Karpas-422 (cell line): Measurements from ENCODE around the gene PYROXD2. TPM values are rescaled to one million over a fixed set of nuclear protein-coding genes. Genes with fewer than 3 reads are reported as not detected.

ENCODE experiments used
- DNase-seq: peaks from one replicate; pipeline ENCODE4 v3.0.0-alpha.2; 2015
- H2AFZ ChIP-seq: fragments of 200-600 bp; sonication (generic); 2 replicates; pipeline ENCODE4 v1.6.1; 2014; ENCODE audit warnings: antibody characterized with exemption, low read length, mixed read lengths
- H3K27ac ChIP-seq: fragments of 200-600 bp; sonication (generic); 2 replicates; pipeline ENCODE4 v1.5.1; 2014; ENCODE audit warnings: mild to moderate bottlenecking, low read length, moderate library complexity
- H3K27me3 ChIP-seq: fragments of 200-600 bp; sonication (generic); 2 replicates; pipeline ENCODE4 v1.6.1; 2014; ENCODE audit warnings: low read length, mixed read lengths
- H3K36me3 ChIP-seq: fragments of 200-600 bp; sonication (generic); 2 replicates; pipeline ENCODE4 v1.6.1; 2014; ENCODE audit warnings: low read length, mixed read lengths; ENCODE audit not compliant: insufficient read depth
- H3K4me1 ChIP-seq: fragments of 200-600 bp; sonication (generic); 2 replicates; pipeline ENCODE4 v1.6.1; 2014; ENCODE audit warnings: mild to moderate bottlenecking, low read length, mixed read lengths
- H3K4me2 ChIP-seq: fragments of 200-600 bp; sonication (generic); 2 replicates; pipeline ENCODE4 v1.6.1; 2014; ENCODE audit warnings: low read length, low read depth, mild to moderate bottlenecking; ENCODE audit not compliant: poor library complexity, severe bottlenecking
- H3K4me3 ChIP-seq: fragments of 200-600 bp; sonication (generic); 2 replicates; pipeline ENCODE4 v1.5.1; 2014; ENCODE audit warnings: mild to moderate bottlenecking, antibody characterized with exemption, low read length, mixed read lengths
- H3K79me2 ChIP-seq: fragments of 200-600 bp; sonication (generic); 2 replicates; pipeline ENCODE4 v1.6.1; 2014; ENCODE audit warnings: mild to moderate bottlenecking, low read length, mixed read lengths
- H3K9ac ChIP-seq: fragments of 200-600 bp; sonication (generic); 2 replicates; pipeline ENCODE4 v1.6.0; 2014; ENCODE audit warnings: low read length
- H3K9me2 ChIP-seq: fragments of 200-600 bp; sonication (generic), shearing (Covaris generic); replicated peaks from 2 replicates; pipeline ENCODE4 v1.6.0; 2014; ENCODE audit warnings: mild to moderate bottlenecking, low read length, moderate library complexity; ENCODE audit not compliant: insufficient read depth
- H3K9me3 ChIP-seq: fragments of 300-700, 200-600 bp; sonication (generic); 2 replicates; pipeline ENCODE4 v1.6.1; 2014; ENCODE audit warnings: low read length, mixed read lengths
- H4K20me1 ChIP-seq: fragments of 200-600 bp; sonication (generic); 2 replicates; pipeline ENCODE4 v1.6.1; 2014; ENCODE audit warnings: mild to moderate bottlenecking, antibody characterized with exemption, low read length, low read depth; ENCODE audit not compliant: insufficient read depth
- total RNA-seq: library from RNA; depleted of rRNA; stranded (reverse); fragments of >200 nt; shearing (Covaris generic); gene quantifications from 2 replicates; pipeline ENCODE4 v1.2.3, GENCODE V29; 2014; ENCODE audit warnings: low replicate concordance

Gene PYROXD2
- total RNA-seq, 1 experiment from 2014 or later, result 1.2 TPM

- Histone ChIP-seq H3K4me3 (no peak overlapping the region), H3K27ac (no peak overlapping the region), H3K4me1 (peaks cover 7% of the 10 kb centered on the region), H2AFZ (no peak overlapping the region), H3K9me3 (no peaks in the 10 kb centered on the region), H3K79me2 (peaks cover 21% of the 10 kb centered on the region), H3K9ac (no peak overlapping the region), H3K36me3 (peaks cover 22% of the 10 kb centered on the region), H4K20me1 (no peaks in the 10 kb centered on the region), H3K27me3 (no peaks in the 10 kb centered on the region), H3K4me2 (no peak overlapping the region), H3K9me2 (no peaks in the 10 kb centered on the region)
- DNase-seq, result no peak
These were observed 29.5 kb upstream of the PYROXD2 start for GRCh38 chr10:98444314-98445006.

- Histone ChIP-seq H3K9me2 (no peaks in the 10 kb centered on the region), H3K27me3 (no peaks in the 10 kb centered on the region), H3K27ac (no peak overlapping the region), H4K20me1 (no peaks in the 10 kb centered on the region), H3K4me2 (no peak overlapping the region), H3K36me3 (peaks cover 21% of the 10 kb centered on the region), H2AFZ (no peak overlapping the region), H3K4me3 (no peak overlapping the region), H3K9me3 (no peaks in the 10 kb centered on the region), H3K79me2 (no peaks in the 10 kb centered on the region), H3K4me1 (no peaks in the 10 kb centered on the region), H3K9ac (no peak overlapping the region)
- no peak for DNase-seq
These were observed 23.7 kb upstream of the PYROXD2 start for GRCh38 chr10:98438715-98439114.

GRCh38 chr10:98436704-98437103, 21.7 kb upstream of the PYROXD2 start:
- Histone ChIP-seq H3K4me1 (no peaks in the 10 kb centered on the region), H4K20me1 (no peaks in the 10 kb centered on the region), H3K79me2 (no peaks in the 10 kb centered on the region), H3K27me3 (no peaks in the 10 kb centered on the region), H3K9ac (no peak overlapping the region), H3K36me3 (peaks cover 21% of the 10 kb centered on the region), H3K27ac (no peak overlapping the region), H3K9me3 (no peaks in the 10 kb centered on the region), H2AFZ (no peak overlapping the region), H3K9me2 (no peaks in the 10 kb centered on the region), H3K4me2 (no peak overlapping the region), H3K4me3 (no peak overlapping the region)
- no peak for DNase-seq

- H3K4me2 ChIP-seq, result no peak overlapping the region
- H3K27ac ChIP-seq, result no peak overlapping the region
- no peaks in the 10 kb centered on the region for H3K9me3 ChIP-seq
- H3K36me3 ChIP-seq, result peaks cover 10% of the 10 kb centered on the region
- H3K4me3 ChIP-seq, result no peak overlapping the region
- no peaks in the 10 kb centered on the region for H3K9me2 ChIP-seq
- no peak overlapping the region for H3K9ac ChIP-seq
- no peaks in the 10 kb centered on the region for H3K79me2 ChIP-seq
- no peaks in the 10 kb centered on the region for H3K4me1 ChIP-seq
- no peak overlapping the region for H2AFZ ChIP-seq
- DNase-seq, result no peak
- H4K20me1 ChIP-seq, result no peaks in the 10 kb centered on the region
- no peaks in the 10 kb centered on the region for H3K27me3 ChIP-seq
These were observed 20.2 kb upstream of the PYROXD2 start for GRCh38 chr10:98435178-98435577.

GRCh38 chr10:98433881-98434732, 19.1 kb upstream of the PYROXD2 start:
- no peak overlapping the region for H3K4me3 ChIP-seq
- no peak overlapping the region for H3K27ac ChIP-seq
- no peaks in the 10 kb centered on the region for H3K27me3 ChIP-seq
- DNase-seq, result no peak
- H3K36me3 ChIP-seq, result peaks cover 8% of the 10 kb centered on the region; the same call in 1 of the 2 replicates
- H3K4me2 ChIP-seq, result no peak overlapping the region
- H3K79me2 ChIP-seq, result no peaks in the 10 kb centered on the region
- H3K9ac ChIP-seq, result no peak overlapping the region
- H2AFZ ChIP-seq, result no peak overlapping the region
- H3K9me3 ChIP-seq, result no peaks in the 10 kb centered on the region
- H3K4me1 ChIP-seq, result no peaks in the 10 kb centered on the region
- no peaks in the 10 kb centered on the region for H3K9me2 ChIP-seq
- H4K20me1 ChIP-seq, result no peaks in the 10 kb centered on the region

- no peak overlapping the region for H3K4me3 ChIP-seq
- no peak overlapping the region for H2AFZ ChIP-seq
- H3K4me1 ChIP-seq, result no peaks in the 10 kb centered on the region
- H3K36me3 ChIP-seq, result peaks cover 8% of the 10 kb centered on the region; the same call in 1 of the 2 replicates
- H3K27me3 ChIP-seq, result no peaks in the 10 kb centered on the region
- no peaks in the 10 kb centered on the region for H3K79me2 ChIP-seq
- no peak overlapping the region for H3K27ac ChIP-seq
- H3K4me2 ChIP-seq, result no peak overlapping the region
- H4K20me1 ChIP-seq, result no peaks in the 10 kb centered on the region
- no peak overlapping the region for H3K9ac ChIP-seq
- H3K9me3 ChIP-seq, result no peaks in the 10 kb centered on the region
- H3K9me2 ChIP-seq, result no peaks in the 10 kb centered on the region
- no peak for DNase-seq
These were observed 18.4 kb upstream of the PYROXD2 start for GRCh38 chr10:98433371-98433770.

- Histone ChIP-seq H3K9me3 (no peaks in the 10 kb centered on the region), H3K9me2 (no peaks in the 10 kb centered on the region), H3K27ac (no peak overlapping the region), H3K79me2 (no peaks in the 10 kb centered on the region), H2AFZ (no peak overlapping the region), H3K36me3 (peaks cover 8% of the 10 kb centered on the region; the same call in 1 of the 2 replicates), H4K20me1 (no peaks in the 10 kb centered on the region), H3K4me2 (no peak overlapping the region), H3K9ac (no peak overlapping the region), H3K27me3 (no peaks in the 10 kb centered on the region), H3K4me3 (no peak overlapping the region), H3K4me1 (no peaks in the 10 kb centered on the region)
- DNase-seq, result no peak
These were observed 17.3 kb upstream of the PYROXD2 start for GRCh38 chr10:98432330-98432729.

- no peaks in the 10 kb centered on the region for H3K4me1 ChIP-seq
- H3K4me2 ChIP-seq, result no peak overlapping the region
- H3K9ac ChIP-seq, result no peak overlapping the region
- no peak overlapping the region for H3K27ac ChIP-seq
- H3K9me2 ChIP-seq, result no peaks in the 10 kb centered on the region
- H3K79me2 ChIP-seq, result no peaks in the 10 kb centered on the region
- DNase-seq, result no peak
- no peak overlapping the region for H3K4me3 ChIP-seq
- no peak overlapping the region for H2AFZ ChIP-seq
- H3K36me3 ChIP-seq, result peaks cover 7% of the 10 kb centered on the region; the same call in 1 of the 2 replicates
- H3K27me3 ChIP-seq, result no peaks in the 10 kb centered on the region
- H4K20me1 ChIP-seq, result no peaks in the 10 kb centered on the region
- no peaks in the 10 kb centered on the region for H3K9me3 ChIP-seq
These were observed 16.0 kb upstream of the PYROXD2 start for GRCh38 chr10:98431016-98431415.
